A673 (cell line): ENCODE data around the gene ALG13. TPM values are rescaled to one million over a fixed set of nuclear protein-coding genes. Genes with fewer than 3 reads are reported as not detected.
"Not testable (repeated sequence)": the region's sequence is repeated elsewhere in the genome, so short reads cannot be mapped to it uniquely, and the experiment has no call there.

Experiments
- BruUV-seq: library from RNA; stranded (reverse); fragments of 400-500 nt; replicated peaks from 2 replicates; lab custom pipeline; 2021; lab: Mats Ljungman, UMichigan
- CTCF ChIA-PET: fragments of 300-600 bp; sonication (Branson Sonifier 250); formaldehyde crosslinking; loops from one replicate; lab custom pipeline; 2022; ENCODE audit warnings: antibody characterized with exemption; lab: Charles Lee
- POLR2A ChIA-PET: fragments of 300-600 bp; sonication (Branson Sonifier 250); formaldehyde crosslinking; loops from one replicate; lab custom pipeline; 2022; ENCODE audit warnings: antibody characterized with exemption; ENCODE audit not compliant: low non-redundant PET; lab: Charles Lee
- DNase-seq: peaks from one replicate; pipeline ENCODE4 v3.0.0-alpha.2; 2015; ENCODE audit warnings: low spot score
- H3K27ac ChIP-seq: fragments of 200-600 bp; sonication (generic); 2 replicates; pipeline ENCODE4 v1.5.1; 2016; ENCODE audit warnings: mixed run types, low read depth, mild to moderate bottlenecking, mixed read lengths, antibody characterized with exemption, low read length; ENCODE audit not compliant: poor library complexity, severe bottlenecking
- H3K27me3 ChIP-seq: fragments of 200-600 bp; sonication (generic); replicated peaks from 2 replicates; pipeline ENCODE4 v1.6.1; 2017; ENCODE audit warnings: mixed run types, low read depth, mild to moderate bottlenecking, mixed read lengths, antibody characterized with exemption, low read length; ENCODE audit not compliant: insufficient read depth, poor library complexity
- H3K36me3 ChIP-seq: fragments of 200-600 bp; sonication (generic); 2 replicates; pipeline ENCODE4 v1.6.1; 2016; ENCODE audit warnings: mixed run types, mild to moderate bottlenecking, mixed read lengths, antibody characterized with exemption, low read length; ENCODE audit not compliant: insufficient read depth, poor library complexity, severe bottlenecking
- H3K4me1 ChIP-seq: fragments of 200-600 bp; sonication (generic); 2 replicates; pipeline ENCODE4 v1.6.1; 2017; ENCODE audit warnings: mixed run types, mild to moderate bottlenecking, mixed read lengths, antibody characterized with exemption, low read length; ENCODE audit not compliant: insufficient read depth, poor library complexity, severe bottlenecking
- H3K4me3 ChIP-seq: fragments of 200-600 bp; sonication (generic); 2 replicates; pipeline ENCODE4 v1.5.1; 2016; ENCODE audit warnings: low read depth, mixed run types, mild to moderate bottlenecking, mixed read lengths, low read length; ENCODE audit not compliant: poor library complexity, severe bottlenecking
- H3K9me3 ChIP-seq: fragments of 200-600 bp; sonication (generic); 2 replicates; pipeline ENCODE4 v1.6.1; 2016; ENCODE audit warnings: mixed run types, low read depth, mild to moderate bottlenecking, mixed read lengths, antibody characterized with exemption, low read length; ENCODE audit not compliant: poor library complexity, severe bottlenecking
- EZH2 ChIP-seq: fragments of 200-600 bp; sonication (generic); IDR thresholded peaks from 2 replicates; pipeline ENCODE4 v1.6.1; 2017; ENCODE audit warnings: borderline replicate concordance, low read depth, mild to moderate bottlenecking, mixed read lengths, antibody characterized with exemption, low read length; ENCODE audit not compliant: poor library complexity, severe bottlenecking
- intact Hi-C: fragments of 100-400 bp; cut with micrococcal nuclease; formaldehyde crosslinking; loops from one replicate; pipeline ENCODE4 v1.10.0; 2022; ENCODE audit not compliant: unreplicated experiment
- total RNA-seq: library from RNA; stranded (reverse); gene quantifications from 2 replicates; pipeline ENCODE4 v1.2.3, GENCODE V29; 2021
- TF ChIP-seq, protein P1 (sequence below): fragments of 300-800, 200-600 bp; sonication (generic); conservative IDR thresholded peaks from 2 replicates; pipeline ENCODE4 v1.5.1; 2017; ENCODE audit warnings: low read depth, mild to moderate bottlenecking, antibody characterized with exemption, low read length, moderate library complexity, mixed read lengths

Gene ALG13
- total RNA-seq, 1 experiment from 2014 or later: 35.9 TPM

DNA sequence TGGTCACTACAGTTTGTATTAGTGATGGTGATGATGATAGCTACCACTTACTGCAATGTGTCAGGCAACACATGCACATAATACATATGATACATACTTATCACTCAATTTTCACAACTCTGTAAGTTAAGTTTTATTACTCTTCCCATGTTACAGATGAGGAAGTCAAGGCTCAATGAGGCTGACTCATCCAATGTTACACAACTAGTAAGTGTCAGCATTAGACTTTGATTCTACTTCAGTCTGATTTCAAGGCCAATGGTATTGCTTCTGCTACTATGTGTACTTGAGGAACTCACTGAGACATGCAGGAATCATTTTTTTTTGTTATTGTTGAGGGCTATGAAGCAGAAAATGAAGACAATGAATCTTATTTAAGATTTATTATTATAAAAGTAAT lies 98.6 kb downstream of the ALG13 start:
- no peak for TF ChIP-seq EZH2
- CTCF ChIA-PET: no interaction called here
- H3K9me3 ChIP-seq: no peaks in the 10 kb centered on the region
- no peaks in the 10 kb centered on the region for H3K36me3 ChIP-seq
- DNase-seq: no peak
- no TSS peak for BruUV-seq
- no peaks in the 10 kb centered on the region for H3K4me1 ChIP-seq
- POLR2A ChIA-PET: no interaction called here
- intact Hi-C loops: no loop called here
- peaks cover 6% of the 10 kb centered on the region for H3K27me3 ChIP-seq
- no peak overlapping the region for H3K4me3 ChIP-seq
- H3K27ac ChIP-seq: no peak overlapping the region

- ChIA-PET CTCF (no interaction called here), POLR2A (no interaction called here)
- Histone ChIP-seq H3K36me3 (no peaks in the 10 kb centered on the region), H3K9me3 (no peaks in the 10 kb centered on the region), H3K27ac (no peak overlapping the region), H3K27me3 (no peaks in the 10 kb centered on the region), H3K4me1 (no peaks in the 10 kb centered on the region), H3K4me3 (no peak overlapping the region)
- TF ChIP-seq EZH2: no peak
- TF ChIP-seq, protein P1, sequence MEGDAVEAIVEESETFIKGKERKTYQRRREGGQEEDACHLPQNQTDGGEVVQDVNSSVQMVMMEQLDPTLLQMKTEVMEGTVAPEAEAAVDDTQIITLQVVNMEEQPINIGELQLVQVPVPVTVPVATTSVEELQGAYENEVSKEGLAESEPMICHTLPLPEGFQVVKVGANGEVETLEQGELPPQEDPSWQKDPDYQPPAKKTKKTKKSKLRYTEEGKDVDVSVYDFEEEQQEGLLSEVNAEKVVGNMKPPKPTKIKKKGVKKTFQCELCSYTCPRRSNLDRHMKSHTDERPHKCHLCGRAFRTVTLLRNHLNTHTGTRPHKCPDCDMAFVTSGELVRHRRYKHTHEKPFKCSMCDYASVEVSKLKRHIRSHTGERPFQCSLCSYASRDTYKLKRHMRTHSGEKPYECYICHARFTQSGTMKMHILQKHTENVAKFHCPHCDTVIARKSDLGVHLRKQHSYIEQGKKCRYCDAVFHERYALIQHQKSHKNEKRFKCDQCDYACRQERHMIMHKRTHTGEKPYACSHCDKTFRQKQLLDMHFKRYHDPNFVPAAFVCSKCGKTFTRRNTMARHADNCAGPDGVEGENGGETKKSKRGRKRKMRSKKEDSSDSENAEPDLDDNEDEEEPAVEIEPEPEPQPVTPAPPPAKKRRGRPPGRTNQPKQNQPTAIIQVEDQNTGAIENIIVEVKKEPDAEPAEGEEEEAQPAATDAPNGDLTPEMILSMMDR: no peak
- no peak for DNase-seq
- no TSS peak for BruUV-seq
- intact Hi-C loops: no loop called here
Observed at GRCh38 chrX:111784667-111785066, 103.7 kb downstream of the ALG13 start.

DNA sequence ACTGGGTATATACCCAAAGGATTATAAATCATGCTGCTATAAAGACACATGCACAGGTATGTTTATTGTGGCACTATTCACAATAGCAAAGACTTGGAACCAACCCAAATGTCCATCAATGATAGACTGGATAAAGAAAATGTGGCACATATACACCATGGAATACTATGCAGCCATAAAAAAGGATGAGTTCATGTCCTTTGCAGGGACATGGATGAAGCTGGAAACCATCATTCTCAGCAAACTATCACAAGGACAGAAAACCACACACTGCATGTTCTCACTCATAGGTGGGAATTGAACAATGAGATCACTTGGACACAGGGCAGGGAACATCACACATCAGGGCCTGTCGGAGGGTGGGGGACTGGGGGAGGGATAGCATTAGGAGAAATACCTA lies 109.1 kb downstream of the ALG13 start:
- POLR2A ChIA-PET, BruUV-seq, CTCF ChIA-PET, H3K36me3 ChIP-seq, H3K27ac ChIP-seq, H3K4me1 ChIP-seq, H3K4me3 ChIP-seq, DNase-seq, intact Hi-C loops, H3K9me3 ChIP-seq, H3K27me3 ChIP-seq: not testable (repeated sequence)

Other genes starting within 250 kb of the ALG13 start
- not detected in 2 replicates for gene SERTM2, start 169.5 kb upstream of the ALG13 start, total RNA-seq
- gene TRPC5OS, start 195.0 kb downstream of the ALG13 start, total RNA-seq: not detected in 2 replicates